Embryonic facial prominence (tissue), 1 donor: ENCODE data around the gene FNDC11.

Source experiments
- DNase-seq: peaks from one replicate; pipeline ENCODE4 v3.0.0-alpha.2; 2016; ENCODE audit errors: extremely low spot score

Gene FNDC11

GRCh38 chr20:63525185-63525584 is 28.8 kb upstream of the FNDC11 start:
- DNase-seq, result no peak

DNA sequence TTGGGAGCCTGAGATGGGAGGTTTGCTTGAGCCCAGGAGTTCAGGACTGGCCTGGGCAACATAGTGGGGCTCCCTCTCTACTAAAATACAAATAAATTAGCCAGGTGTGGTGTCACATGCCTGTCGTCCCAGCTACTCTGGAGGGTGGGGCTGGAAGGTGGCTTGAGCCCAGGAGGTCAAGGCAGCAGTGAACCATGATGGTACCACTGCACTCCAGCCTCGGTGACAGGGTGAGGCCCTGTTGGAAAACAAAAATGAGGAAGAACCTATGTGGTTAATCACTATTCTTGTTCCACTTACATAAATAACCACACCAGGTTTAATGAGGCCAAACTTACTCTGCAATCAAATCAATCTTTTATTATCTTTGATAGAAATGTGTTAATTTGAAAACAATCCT is 28.0 kb upstream of the FNDC11 start:
- no peak for DNase-seq

- DNase-seq, result no peak
These were observed 26.8 kb upstream of the FNDC11 start for GRCh38 chr20:63527184-63527583.

GRCh38 chr20:63529180-63529860 is 24.6 kb upstream of the FNDC11 start:
- no peak for DNase-seq

- DNase-seq, result no peak
These were observed 23.8 kb upstream of the FNDC11 start for GRCh38 chr20:63529861-63530787.

- no peak for DNase-seq
These were observed 23.2 kb upstream of the FNDC11 start for GRCh38 chr20:63530788-63531160.

DNA sequence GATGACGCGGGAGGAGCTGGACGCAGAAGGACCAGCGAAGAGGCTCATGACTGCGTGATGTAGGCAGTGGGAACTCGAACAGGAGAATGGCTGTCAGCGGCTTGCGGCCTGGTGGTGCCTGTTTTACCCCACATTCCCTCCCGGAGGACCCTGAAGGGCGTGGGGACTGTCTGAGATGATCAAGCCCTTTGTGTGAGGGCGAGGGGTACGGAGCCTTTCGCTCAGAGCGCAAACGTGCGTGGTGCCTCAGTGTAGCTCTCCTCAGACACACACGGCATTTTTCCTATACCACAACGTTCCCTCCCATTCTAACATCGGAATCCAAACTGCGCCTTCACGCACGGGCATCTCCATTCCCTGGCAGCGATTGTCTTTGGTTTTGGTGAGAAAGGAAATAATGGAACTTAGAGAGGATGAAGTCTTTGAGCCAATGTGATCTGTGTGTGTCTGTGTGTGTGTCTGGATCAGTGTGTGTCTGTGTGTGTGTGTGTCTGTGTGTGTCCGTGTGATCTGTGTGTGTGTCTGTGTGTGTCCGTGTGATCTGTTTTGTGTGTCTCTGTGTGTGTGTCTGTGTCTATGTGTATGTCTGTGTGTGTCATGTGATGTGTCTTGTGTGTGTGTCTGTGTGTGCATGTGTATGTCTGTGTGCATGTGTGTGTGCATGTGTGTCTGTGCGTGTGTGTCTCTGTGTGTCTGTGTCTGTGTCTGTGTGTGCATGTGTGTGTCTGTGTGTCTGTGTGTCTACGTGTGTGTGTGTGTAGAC is 22.1 kb upstream of the FNDC11 start:
- DNase-seq, result no peak

- DNase-seq, result no peak
These were observed 21.4 kb upstream of the FNDC11 start for GRCh38 chr20:63532449-63532971.

DNA sequence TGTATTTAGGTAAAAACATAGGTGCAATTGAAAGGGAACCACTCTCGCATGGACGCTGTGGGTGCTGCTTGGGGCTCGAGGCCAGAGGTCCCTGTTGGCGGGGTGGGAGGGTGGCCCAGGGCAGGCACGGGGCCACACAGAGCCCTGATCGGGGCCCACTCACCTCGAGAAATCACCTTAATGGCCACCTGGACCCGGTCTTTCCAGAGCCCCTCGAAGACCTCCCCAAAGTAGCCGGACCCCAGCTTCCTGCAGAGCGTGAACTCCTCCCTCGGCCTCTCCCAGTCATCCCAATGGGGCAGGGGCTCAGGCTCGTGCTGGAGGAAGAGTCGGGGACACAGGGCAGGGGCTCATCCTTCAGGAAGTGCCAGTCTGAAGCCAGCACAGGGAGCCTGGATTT is 20.6 kb upstream of the FNDC11 start:
- DNase-seq, result no peak

GRCh38 chr20:63533871-63534393 is 20.0 kb upstream of the FNDC11 start:
- no peak for DNase-seq

- no peak for DNase-seq
These were observed 19.5 kb upstream of the FNDC11 start for GRCh38 chr20:63534427-63534830.

- no peak for DNase-seq
These were observed 18.9 kb upstream of the FNDC11 start for GRCh38 chr20:63534831-63535651.

GRCh38 chr20:63536241-63536977 is 17.6 kb upstream of the FNDC11 start:
- no peak for DNase-seq

DNA sequence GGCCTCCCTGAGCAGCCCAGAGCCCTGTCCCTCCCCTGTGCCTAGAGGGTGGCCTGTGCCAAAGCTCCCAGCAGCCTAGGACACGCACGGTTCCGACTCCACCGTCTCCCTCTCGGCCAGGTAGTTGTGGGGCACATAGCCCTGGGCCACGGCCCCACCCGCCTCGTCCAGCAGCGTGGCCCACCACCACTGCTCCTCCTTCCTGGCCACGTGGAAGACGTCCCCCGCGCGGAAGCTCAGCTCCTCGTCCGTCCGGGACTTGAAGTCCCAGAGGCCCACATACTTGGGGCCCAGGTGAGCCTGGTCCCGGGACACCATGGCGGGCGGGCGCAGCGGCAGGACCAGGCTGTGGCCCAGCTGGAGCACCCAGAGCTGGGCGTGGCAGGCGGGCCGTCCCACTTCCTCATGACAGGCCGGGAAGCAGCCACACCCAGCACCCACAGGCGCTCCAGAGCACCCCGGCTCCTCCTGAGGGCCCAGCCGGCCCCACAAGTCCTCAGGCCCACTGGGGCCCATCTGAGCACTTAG is 16.9 kb upstream of the FNDC11 start, which contains the start of gene PTK6:
Gene PTK6 (minus strand): TSS at position 380 of the 528 bp plus-strand sequence. CDS start 62 bp downstream, at position 318.
- DNase-seq, result no peak

DNA sequence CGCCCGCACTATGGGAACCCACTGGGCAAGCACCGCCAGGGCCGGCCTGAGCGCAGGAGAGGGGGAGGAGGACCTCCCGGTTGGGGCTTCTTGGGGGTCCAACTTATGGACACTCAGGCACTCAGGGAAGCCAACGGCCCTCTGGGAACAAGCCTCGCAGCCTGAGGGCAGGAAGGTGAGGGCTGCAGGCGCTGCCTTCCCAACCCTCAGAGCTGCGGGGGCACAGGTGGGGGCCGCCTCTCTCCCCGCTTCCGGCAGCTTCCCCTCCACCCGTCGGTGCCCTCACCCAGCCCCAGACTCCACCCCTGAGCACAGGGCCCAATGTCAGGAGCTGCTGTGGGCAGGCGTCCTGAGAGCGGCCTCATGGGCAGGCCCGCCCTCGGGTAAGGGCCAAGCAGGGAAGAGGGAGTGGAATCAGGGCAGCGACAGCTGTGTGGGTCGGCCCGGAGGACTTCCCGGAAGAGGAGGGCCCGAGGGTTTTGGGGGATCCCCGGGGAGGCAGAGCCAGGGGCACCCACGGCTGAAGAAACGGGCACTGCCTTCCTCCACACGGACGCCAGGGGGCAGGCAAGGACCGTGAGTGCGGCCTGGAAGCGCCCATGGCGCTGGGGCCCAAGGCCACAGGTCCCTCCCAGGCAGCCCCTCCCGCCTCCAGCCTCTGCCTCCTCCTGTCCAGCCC is 16.3 kb upstream of the FNDC11 start:
- DNase-seq, result no peak

DNA sequence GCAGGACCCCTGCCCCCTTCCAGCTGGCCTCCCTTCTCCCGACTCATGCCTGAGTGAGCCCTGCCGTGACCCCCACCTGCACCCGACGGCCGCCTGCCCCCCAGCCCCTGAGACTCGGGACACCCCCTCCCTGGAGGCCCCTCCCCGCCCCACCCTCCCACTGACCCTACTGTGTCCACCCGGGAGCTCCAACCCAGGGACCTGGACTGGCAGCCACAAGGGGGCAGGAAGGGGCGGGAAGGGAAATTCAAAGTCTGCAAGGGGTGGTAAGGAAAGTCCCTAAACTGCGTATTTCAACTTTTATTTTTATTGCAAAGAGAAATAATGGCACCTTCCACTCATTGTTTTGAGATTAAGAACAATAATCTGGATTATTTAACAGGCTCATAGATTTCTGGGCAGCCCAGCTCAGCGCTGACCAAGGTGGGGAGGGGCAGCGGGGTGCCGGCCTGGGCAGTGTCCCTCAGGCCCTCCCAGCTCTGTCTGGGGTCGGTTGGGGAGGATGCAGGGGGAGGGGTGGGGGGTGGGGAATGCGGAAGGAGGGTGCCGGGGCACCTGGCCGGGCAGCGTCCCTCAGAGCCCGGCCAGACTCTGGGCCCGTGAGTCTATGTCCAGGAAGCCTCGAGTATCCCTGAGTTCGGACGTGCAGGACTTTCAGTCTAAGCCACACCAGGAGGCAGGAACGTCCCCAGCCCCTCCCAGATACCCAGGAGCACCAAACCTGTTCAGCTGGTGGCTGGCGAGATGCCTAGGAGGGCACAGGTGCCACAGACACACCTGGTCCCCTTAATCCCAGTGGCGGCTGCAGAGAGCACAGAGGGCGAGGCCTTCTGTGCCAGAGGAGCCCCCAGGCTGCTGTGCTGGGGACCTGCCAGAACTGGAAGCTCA is 15.5 kb upstream of the FNDC11 start:
- DNase-seq, result no peak

DNA sequence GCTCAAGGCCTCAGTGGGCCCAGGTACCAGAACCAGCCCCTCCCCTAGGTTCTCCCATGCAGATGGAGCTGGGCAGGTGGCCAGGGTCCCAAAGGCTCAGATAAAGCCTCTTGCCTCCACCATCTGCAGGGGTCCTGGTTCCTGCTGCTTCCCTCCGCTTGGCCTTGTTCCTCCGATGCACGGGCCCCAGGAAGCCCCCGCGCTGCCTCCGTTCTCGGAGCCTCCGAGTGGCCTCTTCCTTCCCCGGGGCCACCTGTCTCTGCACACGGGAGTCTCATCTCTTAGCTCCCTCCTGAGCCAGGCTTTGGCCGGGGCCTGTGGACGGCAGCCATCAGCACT is 14.9 kb upstream of the FNDC11 start:
- no peak for DNase-seq
